Ishikawa (cell line): ENCODE data around the gene NKX1-2.

ENCODE experiments used
- CREB1 ChIP-seq: IDR thresholded peaks from 2 replicates; pipeline ENCODE4 v1.6.1; 2012; ENCODE audit warnings: low read depth
- EP300 ChIP-seq: IDR thresholded peaks from 2 replicates; pipeline ENCODE4 v1.6.1; 2012; ENCODE audit warnings: borderline replicate concordance
- FOXM1 ChIP-seq: IDR thresholded peaks from 2 replicates; pipeline ENCODE4 v1.6.1; 2012; ENCODE audit warnings: low read depth, borderline replicate concordance
- MAX ChIP-seq: IDR thresholded peaks from 2 replicates; pipeline ENCODE4 v1.6.1; 2012
- RAD21 ChIP-seq: IDR thresholded peaks from 2 replicates; pipeline ENCODE4 v1.6.1; 2012; ENCODE audit warnings: low read depth
- REST ChIP-seq: IDR thresholded peaks from 2 replicates; pipeline ENCODE4 v1.6.1; 2012; ENCODE audit warnings: low read depth, mild to moderate bottlenecking
- TCF12 ChIP-seq: IDR thresholded peaks from 2 replicates; pipeline ENCODE4 v1.6.1; 2012; ENCODE audit warnings: low read depth
- TEAD4 ChIP-seq: IDR thresholded peaks from 2 replicates; pipeline ENCODE4 v1.6.1; 2012
- USF1 ChIP-seq: IDR thresholded peaks from 2 replicates; pipeline ENCODE4 v1.6.1; 2012
- ZBTB7A ChIP-seq: IDR thresholded peaks from 2 replicates; pipeline ENCODE4 v1.6.1; 2012; ENCODE audit warnings: low read depth

GRCh38 chr10:124498056-124498455 is 48.2 kb upstream of the NKX1-2 start:
- TF ChIP-seq MAX (no peak), USF1 (no peak), REST (no peak), EP300 (no peak), TEAD4 (no peak), ZBTB7A (no peak), CREB1 (no peak), TCF12 (no peak), RAD21 (no peak), FOXM1 (no peak)
